Measurements from ENCODE around the gene SBNO2.
A peak's percentile ranks its signal among the peaks of the same experiment; 100 is the strongest.

The SBNO2 gene

GRCh38 chr19:1068009-1069001 lies 105.8 kb downstream of the SBNO2 start:
- Histone ChIP-seq H3K79me2 (ENCODE audit: insufficient read depth, low read length) (no peaks in the 10 kb centered on the region), H3F3A (ENCODE audit: insufficient read depth, low read length) (no peaks in the 10 kb centered on the region), H4K20me1 (ENCODE audit: insufficient read depth, low read length) (no peaks in the 10 kb centered on the region), H3K36me3 (ENCODE audit: insufficient read depth, low read length) (peaks cover 15% of the 10 kb centered on the region), H3K4me3 (ENCODE audit: low read depth, low read length, poor library complexity, severe bottlenecking) (peak overlapping the region; percentile 86), H3K9me3 (ENCODE audit: low read length) (no peaks in the 10 kb centered on the region), H3K4me2 (ENCODE audit: low read length) (peak overlapping the region; percentile 72), H3K27ac (ENCODE audit: low read depth, low read length, poor library complexity, severe bottlenecking) (peak overlapping the region; percentile 92), H3K4me1 (ENCODE audit: insufficient read depth, low read length, severe bottlenecking) (peaks cover 46% of the 10 kb centered on the region), H3K27me3 (ENCODE audit: insufficient read depth, low read length) (no peaks in the 10 kb centered on the region), H2AFZ (ENCODE audit: low read length) (no peak overlapping the region), H3K9ac (ENCODE audit: low read length) (peak overlapping the region; percentile 87), H3K9me2 (ENCODE audit: low read depth, low read length) (no peaks in the 10 kb centered on the region)
- TF ChIP-seq CTCF (IDR thresholded peaks at IDR 0.05; ENCODE audit: low read length) = no peak
- TF ChIP-seq EZH2 (IDR thresholded peaks at IDR 0.05; ENCODE audit: borderline replicate concordance, low read length) = no peak

DNA sequence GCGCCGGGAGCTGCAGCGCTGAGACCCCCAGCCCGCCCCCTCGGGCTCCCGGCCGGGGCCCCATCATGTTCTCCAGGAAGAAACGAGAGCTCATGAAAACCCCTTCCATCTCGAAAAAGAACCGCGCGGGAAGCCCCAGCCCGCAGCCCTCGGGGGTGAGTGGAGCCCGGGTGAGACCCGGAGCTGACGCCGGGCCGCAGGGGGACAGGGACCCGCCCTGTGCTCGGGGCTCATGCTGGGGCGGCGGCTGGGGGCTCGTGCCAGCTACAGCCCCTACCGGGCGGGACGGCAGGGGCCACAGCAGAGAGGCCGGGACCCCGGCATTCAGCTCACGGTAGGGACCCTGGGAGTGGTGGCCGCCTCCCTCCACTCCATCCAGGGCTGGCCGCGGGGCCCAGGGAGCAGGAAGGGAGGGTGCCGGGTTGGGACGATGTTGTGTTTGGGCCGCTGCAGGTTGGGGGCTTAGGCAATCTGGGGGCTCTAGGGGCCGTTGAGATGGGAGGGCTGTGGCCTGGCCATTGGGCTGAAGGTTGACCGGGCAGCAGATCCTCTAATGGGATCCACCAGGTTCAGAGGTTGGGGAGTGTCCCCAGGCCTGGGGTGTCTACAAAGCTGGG lies 106.6 kb downstream of the SBNO2 start:
- H2AFZ ChIP-seq (ENCODE audit: low read length) = no peak overlapping the region
- H3K9me3 ChIP-seq (ENCODE audit: low read length) = no peaks in the 10 kb centered on the region
- no peaks in the 10 kb centered on the region for H3F3A ChIP-seq (ENCODE audit: insufficient read depth, low read length)
- H3K9ac ChIP-seq (ENCODE audit: low read length) = peak overlapping the region; percentile 87
- H3K4me1 ChIP-seq (ENCODE audit: insufficient read depth, low read length, severe bottlenecking) = peaks cover 46% of the 10 kb centered on the region
- H3K79me2 ChIP-seq (ENCODE audit: insufficient read depth, low read length) = no peaks in the 10 kb centered on the region
- H3K4me3 ChIP-seq (ENCODE audit: low read depth, low read length, poor library complexity, severe bottlenecking) = peak overlapping the region; percentile 86
- no peaks in the 10 kb centered on the region for H4K20me1 ChIP-seq (ENCODE audit: insufficient read depth, low read length)
- H3K4me2 ChIP-seq (ENCODE audit: low read length) = peak overlapping the region; percentile 72
- H3K27ac ChIP-seq (ENCODE audit: low read depth, low read length, poor library complexity, severe bottlenecking) = peak overlapping the region; percentile 92
- TF ChIP-seq EZH2 (IDR thresholded peaks at IDR 0.05; ENCODE audit: borderline replicate concordance, low read length) = no peak
- no peaks in the 10 kb centered on the region for H3K9me2 ChIP-seq (ENCODE audit: low read depth, low read length)
- no peaks in the 10 kb centered on the region for H3K27me3 ChIP-seq (ENCODE audit: insufficient read depth, low read length)
- peaks cover 8% of the 10 kb centered on the region for H3K36me3 ChIP-seq (ENCODE audit: insufficient read depth, low read length)

- Histone ChIP-seq H3K27ac (ENCODE audit: low read depth, low read length, poor library complexity, severe bottlenecking) (peak within 1 kb of the TSS; percentile 92), H3K36me3 (ENCODE audit: insufficient read depth, low read length) (peaks cover 12% of the 10 kb centered on the region), H3F3A (ENCODE audit: insufficient read depth, low read length) (no peaks in the 10 kb centered on the region), H3K4me3 (ENCODE audit: low read depth, low read length, poor library complexity, severe bottlenecking) (peak within 1 kb of the TSS; percentile 86), H3K9ac (ENCODE audit: low read length) (peak within 1 kb of the TSS; percentile 87), H3K9me2 (ENCODE audit: low read depth, low read length) (no peaks in the 10 kb centered on the region), H2AFZ (ENCODE audit: low read length) (no peak within 1 kb of the TSS), H4K20me1 (ENCODE audit: insufficient read depth, low read length) (no peaks in the 10 kb centered on the region), H3K4me2 (ENCODE audit: low read length) (peak within 1 kb of the TSS; percentile 72), H3K9me3 (ENCODE audit: low read length) (no peaks in the 10 kb centered on the region), H3K79me2 (ENCODE audit: insufficient read depth, low read length) (no peaks in the 10 kb centered on the region), H3K27me3 (ENCODE audit: insufficient read depth, low read length) (no peaks in the 10 kb centered on the region), H3K4me1 (ENCODE audit: insufficient read depth, low read length, severe bottlenecking) (peaks cover 46% of the 10 kb centered on the region)
- no peak for TF ChIP-seq EZH2 (IDR thresholded peaks at IDR 0.05; ENCODE audit: borderline replicate concordance, low read length)
- TF ChIP-seq CTCF (IDR thresholded peaks at IDR 0.05; ENCODE audit: low read length) = no peak
Observed at GRCh38 chr19:1066748-1067340, 107.2 kb downstream of the SBNO2 start, which contains the start of gene ARHGAP45. Gene ARHGAP45 (plus strand): TSS chr19:1067167. CDS start chr19:1067406, 239 bp downstream.
